GM12892 (cell line): ENCODE results near the gene THAP6.
"Not testable (repeated sequence)": the region's sequence is repeated elsewhere in the genome, so short reads cannot be mapped to it uniquely, and the experiment has no call there.

Experiments used
- POLR2A ChIP-seq: IDR thresholded peaks from 2 replicates; pipeline ENCODE4 v1.6.1; 2011; ENCODE audit warnings: low read depth, low read length, control low read depth
- POLR2AphosphoS5 ChIP-seq: IDR thresholded peaks from 2 replicates; pipeline ENCODE4 v1.6.1; 2011; ENCODE audit warnings: low read depth, low read length, control low read depth
- TAF1 ChIP-seq: IDR thresholded peaks from 2 replicates; pipeline ENCODE4 v1.6.1; 2011; ENCODE audit warnings: low read depth, mild to moderate bottlenecking, control low read depth, low read length, borderline replicate concordance

DNA sequence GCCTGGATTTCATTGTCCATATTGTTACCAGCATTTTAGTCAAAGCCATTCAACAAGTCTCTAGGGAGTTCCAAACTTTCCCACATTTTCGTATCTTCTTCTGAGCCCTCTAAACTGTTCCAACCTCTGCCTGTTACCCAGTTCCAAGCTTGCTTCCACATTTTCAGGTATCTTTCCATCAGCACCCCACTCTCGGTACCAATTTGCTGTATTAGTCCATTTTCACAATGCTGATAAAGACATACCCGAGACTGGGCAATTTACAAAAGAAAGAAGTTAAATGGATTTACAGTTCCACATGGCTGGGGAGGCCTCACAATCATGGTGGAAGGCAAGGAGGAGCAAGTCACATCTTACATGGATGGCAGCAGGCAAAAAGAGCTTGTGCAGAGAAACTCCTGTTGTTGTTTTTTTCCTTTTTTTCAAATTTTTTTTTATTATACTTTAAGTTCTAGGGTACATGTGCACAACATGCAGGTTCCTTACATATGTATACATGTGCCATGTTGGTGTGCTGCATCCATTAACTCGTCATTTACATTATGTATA lies 19.1 kb downstream of the THAP6 start:
- TF ChIP-seq POLR2A, POLR2AphosphoS5, TAF1: not testable (repeated sequence)
